HepG2 (cell line): Measurements from ENCODE around the gene ATXN7L2. TPM values are rescaled to one million over a fixed set of nuclear protein-coding genes. Genes with fewer than 3 reads are reported as not detected.

Experiments
- ATAC-seq: fragments of 200-7000 bp; cut with Tn5 transposase; 3 replicates; pipeline ENCODE4 v1.9.1; 2020; ENCODE audit warnings: mild to moderate bottlenecking, moderate library complexity
- BruUV-seq: library from RNA; stranded (reverse); fragments of 400-500 nt; replicated peaks from 2 replicates; lab custom pipeline; 2021; lab: Mats Ljungman, UMichigan
- CTCF ChIA-PET: fragments of 300-600 bp; formaldehyde crosslinking; extraction: SDS; loops from one replicate; lab custom pipeline; 2021; ENCODE audit warnings: low total read pairs, inconsistent platforms, low intra/inter-chr PET ratio; lab: Yijun Ruan, JAX
- POLR2A ChIA-PET: fragments of 350-600 bp; sonication (Branson Sonifier 250); formaldehyde crosslinking; loops from one replicate; lab custom pipeline; 2020; ENCODE audit warnings: antibody characterized with exemption, inconsistent platforms; lab: Yijun Ruan, JAX
- DNase-seq: peaks from one replicate; pipeline ENCODE4 v3.0.0-alpha.2; 2015; ENCODE audit warnings: low spot score
- FAIRE-seq: peaks from 3 replicates; lab custom pipeline; 2011; peaks lifted over from hg19 to GRCh38; lab: Jason Lieb, UNC
- H2AFZ ChIP-seq: one replicate; pipeline ENCODE4 v1.6.1; 2011; ENCODE audit warnings: low read length, inconsistent platforms
- H3K27ac ChIP-seq: fragments of 300-600 bp; 3 replicates; pipeline ENCODE4 v1.8.0; 2011; ENCODE audit warnings: mixed run types, mild to moderate bottlenecking, mixed read lengths, low read length, inconsistent platforms; ENCODE audit not compliant: insufficient read depth; ENCODE audit errors: extremely low read length
- H3K27me3 ChIP-seq, 2 experiments: fragments of 200-600 bp in 1 of 2; 2 replicates in 1 of 2; 3 replicates in 1 of 2; pipeline versions ENCODE4 v1.6.0 to v1.8.0; 2011; ENCODE audit warnings: low read length in 2 of 2, mild to moderate bottlenecking in 2 of 2, moderate library complexity in 2 of 2, inconsistent platforms in 1 of 2; ENCODE audit not compliant: insufficient read depth in 2 of 2, control insufficient read depth in 1 of 2
- H3K36me3 ChIP-seq, 2 experiments: fragments of 200-600 bp in 1 of 2; replicated peaks in 1 of 2; 2 replicates in 1 of 2; 3 replicates in 1 of 2; pipeline versions ENCODE4 v1.5.1 to v1.8.0; 2011; ENCODE audit warnings: low read length in 2 of 2, inconsistent platforms in 1 of 2; ENCODE audit not compliant: insufficient read depth in 2 of 2, control insufficient read depth in 1 of 2
- H3K4me1 ChIP-seq: 2 replicates; pipeline ENCODE4 v1.5.1; 2012; ENCODE audit warnings: low read length, inconsistent platforms; ENCODE audit not compliant: insufficient read depth
- H3K4me2 ChIP-seq: 2 replicates; pipeline ENCODE4 v1.6.0; 2011; ENCODE audit warnings: low read depth, low read length, inconsistent platforms
- H3K4me3 ChIP-seq, 3 experiments: fragments of 200-600 bp in 1 of 3; sonication (generic), shearing (Covaris generic) in 1 of 3; replicated peaks in 1 of 3; 2 replicates each; pipeline ENCODE4 v1.5.1; 2011 to 2016; ENCODE audit warnings: low read length in 3 of 3, inconsistent platforms in 2 of 3, low read depth in 2 of 3, mild to moderate bottlenecking in 2 of 3, control low read depth in 1 of 3, mixed read lengths in 1 of 3; ENCODE audit not compliant: insufficient read depth in 1 of 3
- H3K79me2 ChIP-seq: one replicate; pipeline ENCODE4 v1.6.1; 2011; ENCODE audit warnings: low read length, inconsistent platforms; ENCODE audit not compliant: insufficient read depth
- H3K9ac ChIP-seq: 2 replicates; pipeline ENCODE4 v1.6.0; 2011; ENCODE audit warnings: mild to moderate bottlenecking, low read depth, low read length, inconsistent platforms; ENCODE audit not compliant: insufficient read depth
- H3K9me3 ChIP-seq: 2 replicates; pipeline ENCODE4 v1.5.1; 2012; ENCODE audit warnings: mild to moderate bottlenecking, low read length
- H4K20me1 ChIP-seq: 2 replicates; pipeline ENCODE4 v1.6.0; 2011; ENCODE audit warnings: inconsistent platforms, mild to moderate bottlenecking, low read length, moderate library complexity; ENCODE audit not compliant: insufficient read depth
- BCLAF1 ChIP-seq: fragments of 450-650 bp; IDR thresholded peaks from 2 replicates; pipeline ENCODE4 v1.6.1; 2017; ENCODE audit warnings: mild to moderate bottlenecking
- ESRRA ChIP-seq: sonication (generic); formaldehyde crosslinking; IDR thresholded peaks from 2 replicates; pipeline ENCODE4 v1.5.1; 2020; ENCODE audit warnings: mild to moderate bottlenecking, low read depth, missing genetic modification reagents
- HES4 ChIP-seq: sonication (generic); formaldehyde crosslinking; IDR thresholded peaks from 2 replicates; pipeline ENCODE4 v1.9.0; 2021; ENCODE audit warnings: mild to moderate bottlenecking, missing genetic modification reagents, borderline replicate concordance
- MEIS1 ChIP-seq: sonication (generic); formaldehyde crosslinking; IDR thresholded peaks from 2 replicates; pipeline ENCODE4 v1.9.0; 2021; ENCODE audit warnings: mild to moderate bottlenecking, missing genetic modification reagents, moderate library complexity, borderline replicate concordance
- RFX1 ChIP-seq: fragments of 450-650 bp; IDR thresholded peaks from 2 replicates; pipeline ENCODE4 v1.6.1; 2017
- STAT5B ChIP-seq: sonication (generic); formaldehyde crosslinking; IDR thresholded peaks from 2 replicates; pipeline ENCODE4 v1.4.0; 2020; ENCODE audit warnings: missing genetic modification reagents
- TCF7 ChIP-seq: sonication (generic); IDR thresholded peaks from 2 replicates; pipeline ENCODE4 v1.6.1; 2016; ENCODE audit warnings: antibody characterized with exemption, low read depth
- TEAD3 ChIP-seq: optimal IDR thresholded peaks from 2 replicates; pipeline ENCODE3; 2016; ENCODE audit warnings: borderline replicate concordance
- TFE3 ChIP-seq: IDR thresholded peaks from 2 replicates; pipeline ENCODE4 v1.6.1; 2016
- ZFAT ChIP-seq: sonication (generic); formaldehyde crosslinking; conservative IDR thresholded peaks from 2 replicates; pipeline ENCODE4 v1.8.1; 2023; ENCODE audit warnings: missing genetic modification reagents, inconsistent platforms
- ZKSCAN8 ChIP-seq: IDR thresholded peaks from 2 replicates; pipeline ENCODE4 v1.6.1; 2016; ENCODE audit warnings: borderline replicate concordance, missing genetic modification reagents, missing compliant biosample characterization
- ZNF138 ChIP-seq: sonication (generic); formaldehyde crosslinking; IDR thresholded peaks from 2 replicates; pipeline ENCODE4 v1.5.0; 2020; ENCODE audit warnings: mild to moderate bottlenecking, low read depth, missing genetic modification reagents
- ZNF644 ChIP-seq: IDR thresholded peaks from 2 replicates; pipeline ENCODE4 v1.6.1; 2016; ENCODE audit warnings: low read depth
- WGBS: methylation state at CpG from one replicate; pipeline ENCODE4 v1.1.6; 2017; ENCODE audit warnings: low lambda C conversion rate; 5-methylcytosine and 5-hydroxymethylcytosine counted together
- in situ Hi-C: cut with HindIII; loops from 2 replicates; pipeline ENCODE4 v1.10.0; 2017; ENCODE audit warnings: low pct_unique_long_range_greater_than_20kb; ENCODE audit not compliant: extremely low pct_ligation_motif_present
- intact Hi-C: fragments of 100-400 bp; cut with micrococcal nuclease; formaldehyde crosslinking; loops from one replicate; pipeline ENCODE4 v1.10.0; 2022; ENCODE audit not compliant: unreplicated experiment
- polyA plus RNA-seq, 8 experiments: library from polyadenylated mRNA; depleted of rRNA in 3 of 8; stranded (reverse) in 7 of 8; unstranded in 1 of 8; fragments of >200 nt; fragmentation: Illumina TruSeq in 4 of 8; extraction: Trizol in 4 of 8; gene quantifications; 2 replicates each; pipeline versions ENCODE4 v1.2.1 to v1.2.3, GENCODE V29; 2011 to 2016; ENCODE audit warnings: low read depth in 4 of 8, missing spikeins in 1 of 8, mixed read lengths in 1 of 8; ENCODE audit not compliant: insufficient read depth in 1 of 8
- total RNA-seq, 5 experiments: library from RNA; depleted of rRNA; stranded (reverse); fragments of >200 nt; fragmentation: Illumina TruSeq; extraction: Trizol; gene quantifications; 2 replicates each; pipeline ENCODE4 v1.2.3, GENCODE V29; 2016; ENCODE audit warnings: low read depth in 1 of 5
- TF ChIP-seq, protein P1 (sequence below): sonication (generic); formaldehyde crosslinking; IDR thresholded peaks from 2 replicates; pipeline ENCODE4 v1.5.0; 2020; ENCODE audit warnings: missing genetic modification reagents
- TF ChIP-seq, protein P2 (sequence below): sonication (generic); formaldehyde crosslinking; IDR thresholded peaks from 2 replicates; pipeline ENCODE4 v1.5.0; 2020; ENCODE audit warnings: mild to moderate bottlenecking, missing genetic modification reagents, moderate library complexity
- TF ChIP-seq, protein P3 (sequence below): sonication (generic); formaldehyde crosslinking; IDR thresholded peaks from 2 replicates; pipeline ENCODE4 v1.4.0; 2020; ENCODE audit warnings: missing genetic modification reagents

The ATXN7L2 gene
- total and polyA plus RNA-seq, 2 of the 13 experiments (the other 11 are each of a cell fraction or from before 2014, with no cell fraction given), result 2.7 to 2.8 TPM

DNA sequence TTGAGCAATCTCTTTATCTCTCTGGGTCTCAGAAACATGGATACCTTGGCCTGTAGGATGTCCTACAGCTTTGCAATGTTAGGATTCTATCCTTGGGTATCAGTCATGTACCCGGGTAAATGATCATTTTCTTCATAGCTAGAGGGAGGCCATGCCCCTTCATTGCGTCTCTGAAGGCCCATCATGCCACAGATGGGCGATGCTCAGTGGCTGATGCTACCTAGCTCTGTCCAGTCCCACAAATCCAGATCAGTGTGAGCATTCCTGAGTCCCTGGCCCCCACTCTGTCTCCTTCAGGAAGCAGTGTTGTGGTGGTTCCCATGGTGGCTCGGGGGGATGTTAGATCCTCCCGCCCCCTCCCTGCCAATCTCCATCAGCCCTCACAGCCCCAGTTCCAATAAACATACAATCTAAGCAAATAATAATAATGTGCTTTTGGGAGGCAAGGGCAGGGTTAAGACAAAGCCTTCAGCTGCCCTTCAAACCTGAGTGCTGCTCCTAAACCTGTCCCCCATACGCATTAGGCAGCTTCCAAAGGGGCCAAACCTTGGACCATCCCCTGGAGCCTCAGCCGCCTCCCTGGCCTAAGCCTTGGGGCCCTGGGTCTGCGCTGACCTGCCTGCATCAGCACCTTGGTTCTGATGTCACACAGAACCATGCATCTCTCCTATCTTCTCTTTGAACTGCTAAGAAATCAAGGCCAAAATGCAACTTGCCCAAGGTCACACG lies 55.3 kb downstream of the ATXN7L2 start:
- ChIA-PET POLR2A (interaction anchor here (2.1 kb wide), 1 partner anchor 10 kb away, joined by 6 read pairs; the partner anchor contains the start of gene GNAI3), CTCF (no interaction called here)
- H3K9me3 ChIP-seq, result no peaks in the 10 kb centered on the region
- in situ Hi-C loops (loop anchor here (10.0 kb wide), 1 partner anchor 274 kb away; no protein-coding TSS in a partner anchor), intact Hi-C loops (no loop called here)
- ATAC-seq, result no peak
- H3K27ac ChIP-seq, result no peak overlapping the region
- peaks cover 9 to 21% of the 10 kb centered on the region in 2 experiments; a peak in 3 of 5 replicates for H3K27me3 ChIP-seq
- no peaks in the 10 kb centered on the region for H3K36me3 ChIP-seq
- H3K4me3 ChIP-seq, result no peak overlapping the region
- no TSS peak for BruUV-seq
- no peaks in the 10 kb centered on the region for H3K79me2 ChIP-seq
- WGBS, result 46% methylated on average over 7 of the region's 9 CpGs
- no peaks in the 10 kb centered on the region for H4K20me1 ChIP-seq
- peaks cover 24% of the 10 kb centered on the region for H3K4me1 ChIP-seq
- H2AFZ ChIP-seq, result no peak overlapping the region
- H3K9ac ChIP-seq, result no peak overlapping the region
- no peak for DNase-seq
- H3K4me2 ChIP-seq, result no peak overlapping the region
- FAIRE-seq, result no peak
- TF ChIP-seq ZKSCAN8 (CRISPR knock-in tag), result no peak
- no peak for TF ChIP-seq STAT5B
- TF ChIP-seq ZFAT (CRISPR knock-in tag), result no peak
- no peak for TF ChIP-seq RFX1
- no peak for TF ChIP-seq HES4 (CRISPR knock-in tag)
- TF ChIP-seq BCLAF1, result no peak
- no peak for TF ChIP-seq ZNF644
- TF ChIP-seq TFE3 (CRISPR knock-in tag), result no peak
- TF ChIP-seq TCF7, result no peak
- TF ChIP-seq MEIS1 (CRISPR knock-in tag), result no peak
- TF ChIP-seq, protein P1, sequence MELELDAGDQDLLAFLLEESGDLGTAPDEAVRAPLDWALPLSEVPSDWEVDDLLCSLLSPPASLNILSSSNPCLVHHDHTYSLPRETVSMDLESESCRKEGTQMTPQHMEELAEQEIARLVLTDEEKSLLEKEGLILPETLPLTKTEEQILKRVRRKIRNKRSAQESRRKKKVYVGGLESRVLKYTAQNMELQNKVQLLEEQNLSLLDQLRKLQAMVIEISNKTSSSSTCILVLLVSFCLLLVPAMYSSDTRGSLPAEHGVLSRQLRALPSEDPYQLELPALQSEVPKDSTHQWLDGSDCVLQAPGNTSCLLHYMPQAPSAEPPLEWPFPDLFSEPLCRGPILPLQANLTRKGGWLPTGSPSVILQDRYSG (CRISPR knock-in tag), result no peak
- no peak for TF ChIP-seq TEAD3 (CRISPR knock-in tag)
- TF ChIP-seq, protein P2, sequence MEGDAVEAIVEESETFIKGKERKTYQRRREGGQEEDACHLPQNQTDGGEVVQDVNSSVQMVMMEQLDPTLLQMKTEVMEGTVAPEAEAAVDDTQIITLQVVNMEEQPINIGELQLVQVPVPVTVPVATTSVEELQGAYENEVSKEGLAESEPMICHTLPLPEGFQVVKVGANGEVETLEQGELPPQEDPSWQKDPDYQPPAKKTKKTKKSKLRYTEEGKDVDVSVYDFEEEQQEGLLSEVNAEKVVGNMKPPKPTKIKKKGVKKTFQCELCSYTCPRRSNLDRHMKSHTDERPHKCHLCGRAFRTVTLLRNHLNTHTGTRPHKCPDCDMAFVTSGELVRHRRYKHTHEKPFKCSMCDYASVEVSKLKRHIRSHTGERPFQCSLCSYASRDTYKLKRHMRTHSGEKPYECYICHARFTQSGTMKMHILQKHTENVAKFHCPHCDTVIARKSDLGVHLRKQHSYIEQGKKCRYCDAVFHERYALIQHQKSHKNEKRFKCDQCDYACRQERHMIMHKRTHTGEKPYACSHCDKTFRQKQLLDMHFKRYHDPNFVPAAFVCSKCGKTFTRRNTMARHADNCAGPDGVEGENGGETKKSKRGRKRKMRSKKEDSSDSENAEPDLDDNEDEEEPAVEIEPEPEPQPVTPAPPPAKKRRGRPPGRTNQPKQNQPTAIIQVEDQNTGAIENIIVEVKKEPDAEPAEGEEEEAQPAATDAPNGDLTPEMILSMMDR (CRISPR knock-in tag), result no peak
- TF ChIP-seq ZNF138 (CRISPR knock-in tag), result no peak
- no peak for TF ChIP-seq ESRRA (CRISPR knock-in tag)
- TF ChIP-seq, protein P3, sequence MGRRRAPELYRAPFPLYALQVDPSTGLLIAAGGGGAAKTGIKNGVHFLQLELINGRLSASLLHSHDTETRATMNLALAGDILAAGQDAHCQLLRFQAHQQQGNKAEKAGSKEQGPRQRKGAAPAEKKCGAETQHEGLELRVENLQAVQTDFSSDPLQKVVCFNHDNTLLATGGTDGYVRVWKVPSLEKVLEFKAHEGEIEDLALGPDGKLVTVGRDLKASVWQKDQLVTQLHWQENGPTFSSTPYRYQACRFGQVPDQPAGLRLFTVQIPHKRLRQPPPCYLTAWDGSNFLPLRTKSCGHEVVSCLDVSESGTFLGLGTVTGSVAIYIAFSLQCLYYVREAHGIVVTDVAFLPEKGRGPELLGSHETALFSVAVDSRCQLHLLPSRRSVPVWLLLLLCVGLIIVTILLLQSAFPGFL, result no peak
